Astrocyte (in vitro differentiated cells and primary cell): ENCODE results near the gene TOPORS. TPM values are rescaled to one million over a fixed set of nuclear protein-coding genes. Genes with fewer than 3 reads are reported as not detected.

Source experiments
- DNase-seq: peaks from one replicate; pipeline ENCODE4 v3.0.0-alpha.2; 2010; ENCODE audit warnings: low read depth
- FAIRE-seq: peaks from 2 replicates; lab custom pipeline; 2011; peaks lifted over from hg19 to GRCh38; lab: Jason Lieb, UNC
- H2AFZ ChIP-seq: 2 replicates; pipeline ENCODE4 v1.6.0; 2012; ENCODE audit warnings: low read depth, low read length, inconsistent platforms
- H3K27ac ChIP-seq: 2 replicates; pipeline ENCODE4 v1.5.1; 2011; ENCODE audit warnings: low read depth, low read length, inconsistent platforms
- H3K27me3 ChIP-seq: 2 replicates; pipeline ENCODE4 v1.6.0; 2011; ENCODE audit warnings: low read length, inconsistent platforms; ENCODE audit not compliant: insufficient read depth
- H3K36me3 ChIP-seq: 2 replicates; pipeline ENCODE4 v1.5.1; 2011; ENCODE audit warnings: low read length, inconsistent platforms; ENCODE audit not compliant: insufficient read depth
- H3K4me1 ChIP-seq: 2 replicates; pipeline ENCODE4 v1.5.1; 2011; ENCODE audit warnings: low read length, inconsistent platforms; ENCODE audit not compliant: insufficient read depth
- H3K4me2 ChIP-seq: 2 replicates; pipeline ENCODE4 v1.6.0; 2012; ENCODE audit warnings: low read length, inconsistent platforms
- H3K4me3 ChIP-seq: 2 replicates; pipeline ENCODE4 v1.5.1; 2011; ENCODE audit warnings: low read depth, mild to moderate bottlenecking, low read length, inconsistent platforms; ENCODE audit not compliant: insufficient read depth
- H3K79me2 ChIP-seq: 2 replicates; pipeline ENCODE4 v1.6.0; 2012; ENCODE audit warnings: mild to moderate bottlenecking, low read length, inconsistent platforms; ENCODE audit not compliant: insufficient read depth
- H3K9ac ChIP-seq: 2 replicates; pipeline ENCODE4 v1.6.0; 2012; ENCODE audit warnings: mild to moderate bottlenecking, low read length, inconsistent platforms
- H3K9me3 ChIP-seq: 2 replicates; pipeline ENCODE4 v1.5.1; 2012; ENCODE audit warnings: low read depth, mild to moderate bottlenecking, low read length, inconsistent platforms; ENCODE audit not compliant: insufficient read depth
- H4K20me1 ChIP-seq: 2 replicates; pipeline ENCODE4 v1.6.0; 2012; ENCODE audit warnings: low read length, inconsistent platforms; ENCODE audit not compliant: insufficient read depth
- H3K27ac Mint-ChIP-seq: one replicate; pipeline ENCODE4 v1.8.0; 2021; ENCODE audit warnings: mild to moderate bottlenecking, mixed read lengths; ENCODE audit not compliant: unreplicated experiment
- H3K27me3 Mint-ChIP-seq: one replicate; pipeline ENCODE4 v1.8.0; 2021; ENCODE audit warnings: low read depth, mixed read lengths; ENCODE audit not compliant: unreplicated experiment
- H3K36me3 Mint-ChIP-seq: one replicate; pipeline ENCODE4 v1.8.0; 2021; ENCODE audit warnings: low read depth, mixed read lengths; ENCODE audit not compliant: unreplicated experiment
- H3K4me1 Mint-ChIP-seq: one replicate; pipeline ENCODE4 v1.8.0; 2021; ENCODE audit warnings: low read depth, mixed read lengths; ENCODE audit not compliant: unreplicated experiment
- H3K4me3 Mint-ChIP-seq: one replicate; pipeline ENCODE4 v1.8.0; 2021; ENCODE audit warnings: mild to moderate bottlenecking, moderate library complexity, mixed read lengths; ENCODE audit not compliant: unreplicated experiment
- H3K9me3 Mint-ChIP-seq: one replicate; pipeline ENCODE4 v1.8.0; 2021; ENCODE audit warnings: mild to moderate bottlenecking, mixed read lengths; ENCODE audit not compliant: unreplicated experiment
- CTCF ChIP-seq: IDR thresholded peaks from 2 replicates; pipeline ENCODE4 v1.5.1; 2011; ENCODE audit warnings: low read depth, mild to moderate bottlenecking, inconsistent platforms, low read length, moderate library complexity; ENCODE audit not compliant: insufficient read depth
- EZH2 ChIP-seq: IDR thresholded peaks from 2 replicates; pipeline ENCODE4 v1.6.1; 2012; ENCODE audit warnings: mild to moderate bottlenecking, low read length, inconsistent platforms; ENCODE audit not compliant: insufficient read depth
- total RNA-seq: library from RNA; stranded (reverse); gene quantifications from 2 replicates; pipeline ENCODE4 v1.2.1, GENCODE V29; 2021

Gene TOPORS
- total RNA-seq, 1 donor from 2014 or later, result 20.4 TPM

- Histone ChIP-seq H3K27ac (no peak overlapping the region), H4K20me1 (peaks cover 78% of the 10 kb centered on the region), H3K4me2 (no peak overlapping the region), H2AFZ (no peak overlapping the region), H3K27me3 (no peaks in the 10 kb centered on the region), H3K4me3 (no peak overlapping the region), H3K79me2 (peaks cover 97% of the 10 kb centered on the region), H3K36me3 (peaks cover 17% of the 10 kb centered on the region), H3K9me3 (no peaks in the 10 kb centered on the region), H3K4me1 (peaks cover 5% of the 10 kb centered on the region), H3K9ac (no peak overlapping the region)
- H3K36me3 Mint-ChIP-seq, result peaks cover 25% of the 10 kb centered on the region
- no peak for FAIRE-seq
- no peak overlapping the region for H3K27ac Mint-ChIP-seq
- H3K27me3 Mint-ChIP-seq, result no peaks in the 10 kb centered on the region
- H3K4me1 Mint-ChIP-seq, result peaks cover 9% of the 10 kb centered on the region
- H3K4me3 Mint-ChIP-seq, result no peak overlapping the region
- DNase-seq, result no peak
- TF ChIP-seq CTCF (no peak), EZH2 (no peak)
- H3K9me3 Mint-ChIP-seq, result no peaks in the 10 kb centered on the region
Measured at GRCh38 chr9:32545884-32546283, 6.5 kb downstream of the TOPORS start.

- Mint-ChIP-seq H3K27ac (no peak overlapping the region), H3K27me3 (no peaks in the 10 kb centered on the region), H3K4me3 (no peak overlapping the region), H3K4me1 (no peaks in the 10 kb centered on the region), H3K9me3 (no peaks in the 10 kb centered on the region), H3K36me3 (peaks cover 25% of the 10 kb centered on the region)
- Histone ChIP-seq H3K27me3 (no peaks in the 10 kb centered on the region), H3K4me1 (no peaks in the 10 kb centered on the region), H3K27ac (no peak overlapping the region), H3K4me2 (no peak overlapping the region), H4K20me1 (peaks cover 53% of the 10 kb centered on the region), H3K36me3 (peaks cover 17% of the 10 kb centered on the region), H3K79me2 (peaks cover 74% of the 10 kb centered on the region), H2AFZ (no peak overlapping the region), H3K9ac (no peak overlapping the region), H3K4me3 (no peak overlapping the region), H3K9me3 (no peaks in the 10 kb centered on the region)
- FAIRE-seq (no peak), DNase-seq (no peak)
- no peak for TF ChIP-seq EZH2
- no peak for TF ChIP-seq CTCF
Measured at GRCh38 chr9:32543047-32543446, 9.3 kb downstream of the TOPORS start.

DNA sequence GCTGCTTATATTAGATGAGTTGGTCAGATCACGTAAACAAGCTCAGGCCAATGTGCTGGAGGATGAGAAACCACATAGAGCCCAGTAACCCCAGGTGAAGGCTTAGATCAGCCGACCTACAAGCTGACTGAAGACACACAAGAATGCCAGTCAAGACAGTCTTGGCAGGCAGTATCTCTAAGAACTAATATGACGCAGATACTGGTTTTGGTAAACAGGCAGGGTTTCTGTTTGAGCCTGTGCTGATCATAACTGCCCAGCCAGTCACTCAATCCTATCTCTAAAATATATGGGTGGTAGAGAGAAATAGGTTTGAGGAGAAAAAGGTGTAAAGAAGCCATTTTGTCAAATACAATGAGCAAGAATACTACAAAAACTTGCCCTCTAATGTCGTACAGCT lies 18.6 kb downstream of the TOPORS start:
- no peak for FAIRE-seq

More for the DNA sequence above, 18.6 kb downstream of the TOPORS start:
- DNase-seq, result no peak
- no peak overlapping the region for H3K9ac ChIP-seq
- H3K4me3 ChIP-seq, result no peak overlapping the region
- no peak overlapping the region for H3K27ac ChIP-seq
- Mint-ChIP-seq H3K27me3 (no peaks in the 10 kb centered on the region), H3K36me3 (peaks cover 5% of the 10 kb centered on the region), H3K27ac (no peak overlapping the region), H3K4me3 (no peak overlapping the region), H3K9me3 (no peaks in the 10 kb centered on the region), H3K4me1 (peaks cover 13% of the 10 kb centered on the region)
- no peak overlapping the region for H2AFZ ChIP-seq
- no peaks in the 10 kb centered on the region for H4K20me1 ChIP-seq
- H3K4me1 ChIP-seq, result no peaks in the 10 kb centered on the region
- no peak overlapping the region for H3K4me2 ChIP-seq
- H3K36me3 ChIP-seq, result no peaks in the 10 kb centered on the region
- TF ChIP-seq EZH2, result no peak
- TF ChIP-seq CTCF, result no peak
- H3K27me3 ChIP-seq, result no peaks in the 10 kb centered on the region
- H3K79me2 ChIP-seq, result no peaks in the 10 kb centered on the region
- no peaks in the 10 kb centered on the region for H3K9me3 ChIP-seq
